Erythroblast (primary cell): Measurements from ENCODE around the gene FLNA.

Source experiments
- GATA1 ChIP-seq: IDR thresholded peaks from 2 replicates; pipeline ENCODE4 v1.6.1; 2011; ENCODE audit warnings: low read depth, mild to moderate bottlenecking, control low read depth, low read length, moderate library complexity
- POLR2A ChIP-seq: IDR thresholded peaks from 2 replicates; pipeline ENCODE4 v1.6.1; 2011; ENCODE audit warnings: mild to moderate bottlenecking, low read length

DNA sequence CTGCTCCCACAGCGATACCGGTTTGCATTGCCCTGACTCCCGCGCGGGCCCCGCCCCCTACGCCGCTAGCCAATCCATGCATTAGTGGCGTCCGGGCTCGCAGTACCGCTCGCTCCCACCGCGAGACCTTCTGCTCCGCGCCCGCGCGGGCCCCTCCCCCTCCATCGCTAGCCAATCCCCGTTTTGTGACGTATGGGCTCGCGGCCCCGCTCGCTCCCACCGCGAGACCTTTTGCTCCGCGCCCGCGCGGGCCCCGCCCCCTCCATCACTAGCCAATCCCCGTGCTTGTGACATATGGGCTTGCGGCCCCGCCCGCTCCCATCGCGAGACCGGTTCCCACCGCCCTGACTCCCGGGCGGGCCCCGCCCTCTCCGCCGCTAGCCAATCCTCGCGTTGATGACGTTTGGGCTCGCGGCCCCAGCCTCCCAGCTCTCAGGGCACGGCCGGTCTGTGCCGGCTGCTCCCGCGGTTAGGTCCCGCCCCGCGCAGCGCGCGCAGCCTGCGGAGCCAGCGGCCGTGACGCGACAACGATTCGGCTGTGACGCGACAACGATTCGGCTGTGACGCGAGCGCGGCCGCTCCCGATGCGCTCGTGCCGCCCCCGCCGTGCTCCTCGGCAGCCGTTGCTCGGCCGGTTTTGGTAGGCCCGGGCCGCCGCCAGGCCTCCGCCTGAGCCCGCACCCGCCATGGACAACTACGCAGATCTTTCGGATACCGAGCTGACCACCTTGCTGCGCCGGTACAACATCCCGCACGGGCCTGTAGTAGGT, 4.5 kb upstream of the FLNA start, which contains the start of gene EMD:
- TF ChIP-seq POLR2A (peak; percentile 87), GATA1 (no peak)
